ENCODE data around the gene RGS6.
A peak's percentile ranks its signal among the peaks of the same experiment; 100 is the strongest.

RGS6 gene

GRCh38 chr14:72404998-72405397 is 472.8 kb downstream of the RGS6 start:
- no peak for DNase-seq (ENCODE audit: low read depth)

DNA sequence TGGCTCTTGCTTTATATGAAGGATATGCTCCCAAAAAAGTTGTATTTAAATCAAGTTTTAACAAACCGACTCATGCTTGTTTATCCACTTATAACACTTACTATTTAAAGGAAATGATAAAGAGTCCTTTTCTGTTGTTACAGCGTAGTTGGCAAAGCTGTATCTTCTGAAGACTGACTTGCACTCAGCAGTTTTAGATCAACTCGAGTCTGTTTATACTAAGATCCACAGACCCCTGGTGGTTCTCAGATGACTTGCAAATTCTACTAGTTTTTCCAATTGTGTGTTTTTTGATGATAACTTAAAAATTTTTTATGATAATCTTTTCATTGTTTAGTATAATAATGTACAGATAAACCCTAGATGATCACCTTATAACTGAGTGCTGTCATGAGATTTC is 475.8 kb downstream of the RGS6 start:
- DNase-seq (ENCODE audit: low read depth) = no peak

GRCh38 chr14:72409047-72409446 is 476.8 kb downstream of the RGS6 start:
- DNase-seq (ENCODE audit: low read depth) = no peak

GRCh38 chr14:72416081-72416849 is 484.0 kb downstream of the RGS6 start:
- no peak for DNase-seq (ENCODE audit: low read depth)

GRCh38 chr14:72416892-72417291 is 484.7 kb downstream of the RGS6 start:
- DNase-seq (ENCODE audit: low read depth) = no peak

DNA sequence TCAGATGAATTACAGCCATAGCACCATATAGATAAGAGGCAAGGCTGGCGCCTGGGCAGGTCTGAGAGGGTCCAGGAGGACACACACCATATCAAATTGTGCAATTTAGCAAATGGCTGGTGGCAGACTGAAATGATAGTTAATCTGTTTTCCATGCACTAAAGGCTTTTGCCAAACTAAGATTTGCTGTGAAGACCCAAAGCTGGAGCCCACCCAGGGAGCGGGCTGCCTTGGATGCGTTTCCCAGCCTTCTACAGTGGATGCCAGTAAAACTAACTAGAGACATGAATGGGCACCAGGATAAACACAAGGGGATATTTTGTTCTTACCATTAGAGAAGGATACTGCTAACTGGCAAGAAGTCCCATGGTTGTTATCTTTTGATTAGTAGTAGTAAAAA is 486.6 kb downstream of the RGS6 start:
- no peak for DNase-seq (ENCODE audit: low read depth)

DNA sequence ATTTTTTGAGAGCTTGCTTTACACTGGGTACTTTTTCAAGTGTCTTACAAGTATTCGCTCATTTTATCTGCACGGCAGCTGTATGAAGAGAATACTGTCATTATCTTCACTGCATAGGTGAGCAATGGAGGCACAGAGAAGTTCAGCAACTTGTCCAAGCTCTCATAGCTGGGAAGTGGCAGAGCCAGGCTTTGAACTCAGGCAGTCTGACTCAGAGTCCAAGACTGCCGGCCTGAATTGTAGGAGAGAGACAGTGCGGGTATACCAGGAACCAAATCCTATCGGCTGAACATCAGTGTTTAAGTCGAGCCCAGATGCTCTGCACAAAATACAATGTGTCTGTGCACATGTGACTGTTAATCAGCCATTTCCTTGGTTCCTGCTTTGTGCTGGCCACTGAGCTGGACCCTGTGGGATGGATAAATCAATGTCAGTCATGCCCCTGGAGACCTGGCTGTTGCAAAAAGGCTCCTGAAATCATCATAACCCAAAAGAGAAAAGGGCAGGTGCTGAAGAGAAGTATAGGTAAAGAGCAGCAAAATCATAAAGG is 487.1 kb downstream of the RGS6 start:
- DNase-seq (ENCODE audit: low read depth) = no peak

- peak; percentile 19 for DNase-seq (ENCODE audit: low read depth)
These were observed 488.7 kb downstream of the RGS6 start for GRCh38 chr14:72420749-72421474.

GRCh38 chr14:72423957-72424356 is 491.7 kb downstream of the RGS6 start:
- no peak for DNase-seq (ENCODE audit: low read depth)

DNA sequence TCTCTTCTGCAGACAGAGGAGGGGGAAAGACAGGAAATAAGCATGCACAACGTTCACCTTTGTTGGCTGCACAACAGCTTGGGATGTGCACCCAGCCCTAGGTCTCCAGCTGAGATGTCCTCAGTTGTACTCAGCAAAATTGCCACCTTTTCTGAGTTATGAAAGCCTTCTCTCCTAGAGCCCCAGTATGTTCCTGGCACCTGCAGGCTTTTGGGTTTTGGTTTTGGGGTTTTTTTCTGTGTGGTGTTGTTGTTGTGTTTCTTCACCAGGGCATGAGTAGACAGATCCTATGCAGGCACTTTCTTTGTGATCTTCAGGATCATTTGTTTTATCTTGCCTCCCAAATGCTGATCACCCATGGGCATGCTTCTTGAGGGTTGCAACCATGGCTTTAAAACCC is 498.2 kb downstream of the RGS6 start:
- DNase-seq (ENCODE audit: low read depth) = no peak

GRCh38 chr14:72432748-72433147 is 500.5 kb downstream of the RGS6 start:
- DNase-seq (ENCODE audit: low read depth) = no peak

DNA sequence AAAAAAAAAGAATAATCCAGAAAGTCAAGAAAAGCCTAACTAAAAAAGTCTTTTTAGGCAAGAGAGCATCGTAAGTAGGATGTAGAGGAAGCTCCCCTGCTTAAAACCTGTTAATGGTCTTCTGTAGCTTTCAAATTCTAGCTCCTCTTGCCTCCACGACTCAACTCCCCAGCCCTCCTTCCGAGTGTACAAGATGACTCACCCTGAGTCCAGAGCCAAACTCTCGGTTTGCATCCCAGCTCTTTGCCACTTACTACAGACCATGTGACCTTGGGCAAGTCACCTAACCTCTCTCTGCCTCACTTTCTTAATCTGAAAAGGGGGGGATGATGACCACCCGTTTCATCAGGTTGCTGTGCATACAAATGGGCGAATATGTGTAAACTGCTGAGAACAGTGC is 501.3 kb downstream of the RGS6 start:
- no peak for DNase-seq (ENCODE audit: low read depth)

GRCh38 chr14:72434856-72435255 is 502.6 kb downstream of the RGS6 start:
- DNase-seq (ENCODE audit: low read depth) = no peak

DNA sequence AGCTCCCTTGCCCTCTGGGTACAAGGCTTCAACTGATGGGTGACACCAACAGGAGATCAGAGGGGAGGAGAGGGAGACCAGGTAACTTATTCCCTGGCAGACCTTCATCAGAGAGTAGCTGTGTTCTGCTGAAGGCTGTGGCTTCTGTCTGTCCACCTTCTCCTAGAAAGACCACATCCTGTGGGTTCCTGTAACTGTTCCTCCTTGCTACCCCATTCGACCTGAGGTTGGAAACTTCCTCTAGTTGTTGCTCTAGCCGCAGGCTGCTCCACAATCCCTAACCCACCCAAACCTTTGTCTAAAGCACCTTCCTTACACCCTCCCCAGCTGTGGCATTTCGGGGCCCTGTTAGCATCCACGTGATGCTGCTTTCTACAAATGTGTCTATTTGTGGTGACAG is 507.5 kb downstream of the RGS6 start:
- DNase-seq (ENCODE audit: low read depth) = no peak

- DNase-seq (ENCODE audit: low read depth) = no peak
These were observed 511.0 kb downstream of the RGS6 start for GRCh38 chr14:72443256-72443655.

DNA sequence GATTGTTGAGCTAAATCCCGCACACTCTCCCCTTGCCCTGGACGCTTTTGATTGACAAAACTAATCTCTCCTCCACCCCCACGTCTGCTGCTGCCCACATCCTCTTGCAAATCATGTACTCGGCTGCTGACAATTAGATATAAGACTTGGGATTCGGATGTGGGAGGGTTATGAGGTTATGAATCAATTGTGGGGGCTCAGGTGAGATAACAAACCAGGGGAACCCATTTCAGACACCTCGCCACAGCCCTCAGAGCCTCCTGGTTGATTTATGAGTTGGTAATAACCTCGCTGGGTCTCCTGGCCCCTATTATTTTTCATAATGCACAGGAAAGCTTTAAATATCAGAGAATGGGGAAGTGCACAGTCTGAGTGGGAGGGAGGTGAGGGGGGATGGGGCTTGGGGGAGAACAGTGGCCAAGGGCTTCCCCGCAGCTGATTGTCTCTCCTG is 511.8 kb downstream of the RGS6 start:
- DNase-seq (ENCODE audit: low read depth) = no peak

GRCh38 chr14:72444701-72445100 is 512.5 kb downstream of the RGS6 start:
- DNase-seq (ENCODE audit: low read depth) = no peak

- no peak for DNase-seq (ENCODE audit: low read depth)
These were observed 516.0 kb downstream of the RGS6 start for GRCh38 chr14:72448212-72448611.

DNA sequence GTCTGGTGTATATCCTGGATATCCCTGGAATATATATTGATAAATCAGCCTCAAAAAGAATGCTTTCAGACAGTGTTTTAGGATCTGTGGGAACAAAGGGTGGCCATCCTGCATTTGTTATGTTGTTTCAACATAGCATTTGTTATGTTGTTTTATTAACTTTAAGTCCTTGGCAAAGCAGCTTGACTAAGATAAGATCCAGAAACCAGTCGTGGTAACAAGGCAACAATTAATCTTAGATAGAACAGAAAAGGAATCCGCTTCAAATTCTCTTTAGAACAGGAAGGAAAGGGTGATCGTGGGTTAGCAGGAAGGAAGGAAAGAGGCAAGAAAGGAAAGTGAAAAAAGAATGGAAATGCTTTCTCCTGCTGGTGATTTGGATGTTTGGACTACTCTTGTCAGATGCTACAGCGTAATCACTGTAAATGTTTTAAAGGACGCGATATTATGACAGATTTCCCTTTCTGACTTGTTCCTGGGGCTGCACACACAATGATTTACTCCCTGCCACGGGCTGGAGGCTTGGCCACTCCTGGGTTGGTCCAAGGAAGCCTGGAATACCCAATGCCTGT is 518.3 kb downstream of the RGS6 start:
- DNase-seq (ENCODE audit: low read depth) = no peak

DNA sequence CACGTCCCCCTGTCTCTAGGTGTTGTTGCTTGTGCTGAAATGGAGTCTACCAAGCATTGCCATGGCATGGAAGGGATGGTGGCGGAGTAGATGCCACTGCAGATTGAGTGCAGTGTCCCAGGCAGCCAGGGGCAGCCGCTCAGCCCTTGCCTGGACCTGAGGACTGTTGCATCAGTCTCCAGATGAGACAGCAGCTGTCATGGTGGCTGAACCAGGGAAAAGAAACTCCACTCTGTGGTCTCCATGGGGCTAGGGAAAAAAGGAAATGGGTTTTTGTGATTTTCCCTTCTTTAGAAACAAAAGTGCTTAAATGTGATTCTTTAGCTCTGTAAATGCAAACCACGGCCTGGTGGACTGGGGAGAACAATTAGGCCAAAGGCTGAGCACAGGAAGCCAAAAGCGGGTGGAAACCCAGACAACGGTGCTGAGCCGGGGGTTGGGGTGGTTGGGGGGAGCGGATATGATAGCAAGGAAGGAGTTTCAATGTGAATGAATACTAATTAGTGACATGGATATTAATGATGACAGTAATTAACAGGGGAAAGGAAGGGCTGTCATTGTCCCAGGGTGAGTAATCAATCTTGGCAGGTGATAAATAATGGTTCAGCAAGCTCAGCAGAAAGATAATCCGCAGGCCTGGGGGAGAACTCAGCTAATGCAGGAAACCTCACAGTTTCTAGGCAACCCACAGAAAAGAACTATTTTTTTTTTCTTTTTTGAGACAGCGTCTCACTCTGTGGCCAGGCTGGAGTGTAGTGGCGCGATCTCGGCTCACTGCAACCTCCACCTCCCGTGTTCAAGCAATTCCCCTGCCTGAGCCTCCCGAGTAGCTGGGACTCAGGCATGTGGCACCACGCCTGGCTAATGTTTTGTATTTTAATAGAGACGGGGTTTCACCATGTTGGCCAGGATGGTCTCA is 519.1 kb downstream of the RGS6 start:
- peak; percentile 6 for DNase-seq (ENCODE audit: low read depth)

- DNase-seq (ENCODE audit: low read depth) = no peak
These were observed 520.5 kb downstream of the RGS6 start for GRCh38 chr14:72452774-72453173.

Data from T follicular helper cell (primary cell).